ENCODE measurements around the gene SCT.

DNA sequence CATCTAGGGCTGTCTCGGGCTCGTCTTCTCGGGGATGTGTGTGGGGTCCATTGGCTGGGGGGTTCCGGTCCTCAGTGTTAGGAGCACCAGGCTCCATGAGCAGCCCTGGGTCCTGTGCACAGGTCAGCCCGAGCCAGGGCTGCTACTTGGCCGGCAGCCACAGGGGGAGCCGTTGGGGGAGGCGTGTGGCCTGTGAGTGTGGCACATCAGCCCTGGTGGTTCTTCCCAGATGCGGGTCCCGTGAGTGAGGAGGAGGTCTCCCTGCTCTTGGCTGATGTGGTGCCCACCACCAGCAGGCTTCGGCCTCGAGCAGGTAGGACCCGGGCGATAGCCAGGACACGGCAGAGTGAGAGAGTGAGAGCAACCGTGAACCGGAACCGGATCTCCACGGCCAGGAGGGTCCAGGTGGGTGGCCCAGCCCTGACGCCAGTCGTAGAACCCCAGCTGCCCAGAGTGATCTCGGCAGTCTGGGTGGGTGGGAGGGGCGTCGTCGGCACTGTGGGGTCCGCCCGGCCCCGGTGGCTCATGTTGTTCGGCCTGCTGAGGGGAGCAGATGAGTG is 29.7 kb downstream of the SCT start:
- TF ChIP-seq, protein P1, sequence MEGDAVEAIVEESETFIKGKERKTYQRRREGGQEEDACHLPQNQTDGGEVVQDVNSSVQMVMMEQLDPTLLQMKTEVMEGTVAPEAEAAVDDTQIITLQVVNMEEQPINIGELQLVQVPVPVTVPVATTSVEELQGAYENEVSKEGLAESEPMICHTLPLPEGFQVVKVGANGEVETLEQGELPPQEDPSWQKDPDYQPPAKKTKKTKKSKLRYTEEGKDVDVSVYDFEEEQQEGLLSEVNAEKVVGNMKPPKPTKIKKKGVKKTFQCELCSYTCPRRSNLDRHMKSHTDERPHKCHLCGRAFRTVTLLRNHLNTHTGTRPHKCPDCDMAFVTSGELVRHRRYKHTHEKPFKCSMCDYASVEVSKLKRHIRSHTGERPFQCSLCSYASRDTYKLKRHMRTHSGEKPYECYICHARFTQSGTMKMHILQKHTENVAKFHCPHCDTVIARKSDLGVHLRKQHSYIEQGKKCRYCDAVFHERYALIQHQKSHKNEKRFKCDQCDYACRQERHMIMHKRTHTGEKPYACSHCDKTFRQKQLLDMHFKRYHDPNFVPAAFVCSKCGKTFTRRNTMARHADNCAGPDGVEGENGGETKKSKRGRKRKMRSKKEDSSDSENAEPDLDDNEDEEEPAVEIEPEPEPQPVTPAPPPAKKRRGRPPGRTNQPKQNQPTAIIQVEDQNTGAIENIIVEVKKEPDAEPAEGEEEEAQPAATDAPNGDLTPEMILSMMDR (IDR thresholded peaks at IDR 0.05): no peak
- TF ChIP-seq EP300 (IDR thresholded peaks at IDR 0.05) (no peak), POLR2AphosphoS5 (IDR thresholded peaks at IDR 0.05) (no peak), POLR2A (IDR thresholded peaks at IDR 0.05) (no peak)

Measured in stomach (tissue), 4 donors.